ENCODE results near the gene TPRN. TPM values are rescaled to one million over a fixed set of nuclear protein-coding genes. Genes with fewer than 3 reads are reported as not detected.

The TPRN gene
- total and polyA plus RNA-seq, 9 of the 15 experiments (the other 6 are each of a cell fraction or from before 2014, with no cell fraction given), result 0.31 to 31.9 (median 4.4) TPM

GRCh38 chr9:137175345-137175961 lies 25.1 kb downstream of the TPRN start:
- BruUV-seq (replicated peaks), result no TSS peak
- no peak overlapping the region for H3K4me3 ChIP-seq
- TF ChIP-seq POLR2A (conservative IDR thresholded peaks at IDR 0.05), result peak; percentile 45; the same call in 1 of the 2 replicates
- TF ChIP-seq POLR2G (IDR thresholded peaks at IDR 0.05; ENCODE audit: low read depth, low read length), result peak; percentile 78
- no peak for TF ChIP-seq ZNF277 (CRISPR knock-in tag; IDR thresholded peaks at IDR 0.05; ENCODE audit: borderline replicate concordance)
- TF ChIP-seq RAD21 (CRISPR knock-in tag; conservative IDR thresholded peaks at IDR 0.05 in 1 of 2, IDR thresholded peaks at IDR 0.05 in 1 of 2), result peak in 1 of 2 experiments; percentile 18; a peak in 1 of 4 replicates
- peak; percentile 67 for TF ChIP-seq ZBTB33 (CRISPR knock-in tag; IDR thresholded peaks at IDR 0.05)
- peak in 2 of 3 experiments; percentile 27 to 30; a peak in 3 of 6 replicates for TF ChIP-seq CTCF (IDR thresholded peaks at IDR 0.05 in 2 of 3, conservative IDR thresholded peaks at IDR 0.05 in 1 of 3; ENCODE audit: insufficient read depth in 2 of 3, low read depth in 1 of 3, low read length in 3 of 3)
- no peak for TF ChIP-seq SMARCE1 (IDR thresholded peaks at IDR 0.05)
- no peak for TF ChIP-seq ZNF253 (CRISPR knock-in tag; conservative IDR thresholded peaks at IDR 0.05)
- TF ChIP-seq MAX (CRISPR knock-in tag; IDR thresholded peaks at IDR 0.05), result 0 out of 2 replicates have a peak, but pooled peaks have one; percentile 31
- ChIA-PET POLR2A (interaction anchor here (0.6 to 1.8 kb wide), 3 partner anchors 18 to 84 kb away, joined by 3 to 7 read pairs (median 5); no protein-coding TSS in a partner anchor), CTCF (ENCODE audit: low intra/inter-chr PET ratio) (no interaction called here)
- H3K27ac ChIP-seq (ENCODE audit: extremely low read depth, low read depth, low read length), result no peak overlapping the region
- peak overlapping the region in 1 of 2 experiments; percentile 64; a peak in 2 of 4 replicates for H3K9ac ChIP-seq (ENCODE audit: insufficient read depth in 1 of 2, low read depth in 2 of 2, low read length in 2 of 2)
- no peak overlapping the region for H2AFZ ChIP-seq (ENCODE audit: low read depth, low read length)
- H3K4me2 ChIP-seq (ENCODE audit: insufficient read depth, low read length), result no peak overlapping the region
- peaks cover 0 to 7% of the 10 kb centered on the region in 2 experiments; a peak in 2 of 5 replicates for H3K27me3 ChIP-seq (ENCODE audit: control insufficient read depth in 2 of 2, insufficient read depth in 2 of 2, low read length in 2 of 2)
- 0 out of 2 replicates have a peak, but pooled peaks cover 5% of the 10 kb centered on the region for H4K20me1 ChIP-seq (replicated peaks; ENCODE audit: control insufficient read depth, insufficient read depth, low read length)
- in situ Hi-C loops (cut with MboI) (no loop called here), intact Hi-C loops (cut with micrococcal nuclease) (no loop called here)
- peaks cover 21% of the 10 kb centered on the region; the same call in 1 of the 3 replicates for H3K36me3 ChIP-seq (ENCODE audit: control insufficient read depth, insufficient read depth, low read length)
- FAIRE-seq (no peak), DNase-seq (ENCODE audit: extremely low read depth in 1 of 4, low spot score in 3 of 4) (peak in 1 of 4 experiments; percentile 28), ATAC-seq (no peak; the same call in 1 of the 3 replicates)
- peaks cover 3 to 84% of the 10 kb centered on the region in 2 experiments; a peak in 3 of 5 replicates for H3K4me1 ChIP-seq (replicated peaks in 1 of 2; ENCODE audit: control insufficient read depth in 2 of 2, insufficient read depth in 2 of 2, low read length in 2 of 2)
- H3K9me3 ChIP-seq (replicated peaks; ENCODE audit: control insufficient read depth, insufficient read depth, low read depth, low read length), result no peaks in the 10 kb centered on the region
- no peaks in the 10 kb centered on the region for H3K9me1 ChIP-seq (ENCODE audit: control insufficient read depth, insufficient read depth, low read length)
- 65% methylated on average over 23 of the region's 33 CpGs for WGBS (ENCODE audit: insufficient coverage, low coverage, missing lambda C conversion rate)
- H3K79me2 ChIP-seq (ENCODE audit: control insufficient read depth, insufficient read depth, low read length), result no peaks in the 10 kb centered on the region
